SK-N-SH treated with all-trans-retinoic acid at 6 μM for 48 hours (cell line): ENCODE results near the gene TMEM51.

Experiments used
- ARNTL ChIP-seq: fragments of 450-650 bp; formaldehyde crosslinking; IDR thresholded peaks from 2 replicates; pipeline ENCODE4 v1.5.0; 2020; ENCODE audit warnings: low read depth, mild to moderate bottlenecking, moderate library complexity, borderline replicate concordance
- BACH2 ChIP-seq: fragments of 250-450 bp; sonication (Bioruptor Pico); IDR thresholded peaks from 2 replicates; pipeline ENCODE4 v1.9.0; 2021; ENCODE audit warnings: mild to moderate bottlenecking, borderline replicate concordance
- CREB5 ChIP-seq: fragments of 250-450 bp; sonication (Bioruptor Pico); IDR thresholded peaks from 2 replicates; pipeline ENCODE4 v1.5.1; 2020; ENCODE audit warnings: low read depth, mild to moderate bottlenecking, moderate library complexity
- CSDC2 ChIP-seq: fragments of 250-450 bp; sonication (Bioruptor Pico); IDR thresholded peaks from 2 replicates; pipeline ENCODE4 v1.5.0; 2020; ENCODE audit warnings: mild to moderate bottlenecking, moderate library complexity
- CSRNP3 ChIP-seq: fragments of 250-450 bp; sonication (Bioruptor Pico); IDR thresholded peaks from 2 replicates; pipeline ENCODE4 v1.5.1; 2021; ENCODE audit warnings: mild to moderate bottlenecking, moderate library complexity
- GLIS3 ChIP-seq: fragments of 250-450 bp; sonication (Bioruptor Pico); IDR thresholded peaks from 2 replicates; pipeline ENCODE4 v1.5.0; 2020; ENCODE audit warnings: mild to moderate bottlenecking, moderate library complexity
- OSR1 ChIP-seq: fragments of 250-450 bp; sonication (Bioruptor Pico); IDR thresholded peaks from 2 replicates; pipeline ENCODE4 v1.8.0; 2022; ENCODE audit warnings: moderate library complexity, mild to moderate bottlenecking, inconsistent platforms
- PATZ1 ChIP-seq: fragments of 250-450 bp; sonication (Bioruptor Pico); IDR thresholded peaks from 2 replicates; pipeline ENCODE4 v1.8.0; 2020; ENCODE audit warnings: mild to moderate bottlenecking, moderate library complexity, borderline replicate concordance
- POU6F1 ChIP-seq: fragments of 250-450 bp; sonication (Bioruptor Pico); IDR thresholded peaks from 2 replicates; pipeline ENCODE4 v1.8.0; 2021; ENCODE audit warnings: low read depth, mild to moderate bottlenecking, moderate library complexity, borderline replicate concordance
- TCF4 ChIP-seq: fragments of 250-450 bp; sonication (Bioruptor Pico); IDR thresholded peaks from 2 replicates; pipeline ENCODE4 v1.8.0; 2021; ENCODE audit warnings: mild to moderate bottlenecking, moderate library complexity, borderline replicate concordance
- TSHZ2 ChIP-seq: fragments of 250-450 bp; sonication (Bioruptor Pico); IDR thresholded peaks from 2 replicates; pipeline ENCODE4 v1.5.0; 2020; ENCODE audit warnings: mild to moderate bottlenecking, moderate library complexity
- ZNF565 ChIP-seq: fragments of 450-650 bp; formaldehyde crosslinking; conservative IDR thresholded peaks from 2 replicates; pipeline ENCODE4 v1.5.0; 2020; ENCODE audit warnings: low read depth, mild to moderate bottlenecking, moderate library complexity
- ZNF70 ChIP-seq: fragments of 450-650 bp; formaldehyde crosslinking; IDR thresholded peaks from 2 replicates; pipeline ENCODE4 v1.5.0; 2020; ENCODE audit warnings: mild to moderate bottlenecking, moderate library complexity
- ZNF8 ChIP-seq: fragments of 450-650 bp; formaldehyde crosslinking; IDR thresholded peaks from 2 replicates; pipeline ENCODE4 v1.5.0; 2020; ENCODE audit warnings: mild to moderate bottlenecking, moderate library complexity

- TF ChIP-seq CREB5 (no peak), ZNF70 (CRISPR knock-in tag) (no peak), CSRNP3 (no peak), CSDC2 (no peak), ZNF8 (CRISPR knock-in tag) (no peak), PATZ1 (no peak), TCF4 (CRISPR knock-in tag) (no peak), GLIS3 (CRISPR knock-in tag) (no peak), TSHZ2 (no peak), ZNF565 (CRISPR knock-in tag) (no peak), BACH2 (CRISPR knock-in tag) (no peak), OSR1 (no peak), ARNTL (CRISPR knock-in tag) (no peak), POU6F1 (no peak)
Observed at GRCh38 chr1:15225461-15225860, 71.9 kb downstream of the TMEM51 start.
